Measurements from ENCODE around the gene SLC4A1.

The SLC4A1 gene

DNA sequence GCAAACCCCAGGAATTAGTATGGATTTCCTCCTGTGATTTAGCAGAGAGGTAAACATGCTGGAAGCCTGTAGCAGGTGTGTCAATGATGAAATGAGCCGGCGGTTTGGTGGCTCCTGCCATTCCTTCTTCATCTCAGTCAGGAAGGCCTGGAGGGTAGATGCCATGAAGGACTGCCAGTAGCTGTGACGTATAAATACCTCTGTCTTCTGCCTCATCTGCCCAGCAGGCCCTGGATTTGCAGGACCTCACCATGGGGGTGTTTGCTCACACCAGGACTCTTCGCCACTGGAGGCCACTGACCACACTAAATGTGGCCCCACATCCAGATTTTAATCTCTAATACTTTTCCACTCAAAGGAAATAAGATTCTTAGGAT lies 16.1 kb upstream of the SLC4A1 start:
- TF ChIP-seq, protein P1, sequence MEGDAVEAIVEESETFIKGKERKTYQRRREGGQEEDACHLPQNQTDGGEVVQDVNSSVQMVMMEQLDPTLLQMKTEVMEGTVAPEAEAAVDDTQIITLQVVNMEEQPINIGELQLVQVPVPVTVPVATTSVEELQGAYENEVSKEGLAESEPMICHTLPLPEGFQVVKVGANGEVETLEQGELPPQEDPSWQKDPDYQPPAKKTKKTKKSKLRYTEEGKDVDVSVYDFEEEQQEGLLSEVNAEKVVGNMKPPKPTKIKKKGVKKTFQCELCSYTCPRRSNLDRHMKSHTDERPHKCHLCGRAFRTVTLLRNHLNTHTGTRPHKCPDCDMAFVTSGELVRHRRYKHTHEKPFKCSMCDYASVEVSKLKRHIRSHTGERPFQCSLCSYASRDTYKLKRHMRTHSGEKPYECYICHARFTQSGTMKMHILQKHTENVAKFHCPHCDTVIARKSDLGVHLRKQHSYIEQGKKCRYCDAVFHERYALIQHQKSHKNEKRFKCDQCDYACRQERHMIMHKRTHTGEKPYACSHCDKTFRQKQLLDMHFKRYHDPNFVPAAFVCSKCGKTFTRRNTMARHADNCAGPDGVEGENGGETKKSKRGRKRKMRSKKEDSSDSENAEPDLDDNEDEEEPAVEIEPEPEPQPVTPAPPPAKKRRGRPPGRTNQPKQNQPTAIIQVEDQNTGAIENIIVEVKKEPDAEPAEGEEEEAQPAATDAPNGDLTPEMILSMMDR (IDR thresholded peaks at IDR 0.05) = no peak
- no peak for DNase-seq (ENCODE audit: low spot score)
- no peak overlapping the region for H3K4me3 ChIP-seq
- no peak overlapping the region for H3K27ac ChIP-seq

DNA sequence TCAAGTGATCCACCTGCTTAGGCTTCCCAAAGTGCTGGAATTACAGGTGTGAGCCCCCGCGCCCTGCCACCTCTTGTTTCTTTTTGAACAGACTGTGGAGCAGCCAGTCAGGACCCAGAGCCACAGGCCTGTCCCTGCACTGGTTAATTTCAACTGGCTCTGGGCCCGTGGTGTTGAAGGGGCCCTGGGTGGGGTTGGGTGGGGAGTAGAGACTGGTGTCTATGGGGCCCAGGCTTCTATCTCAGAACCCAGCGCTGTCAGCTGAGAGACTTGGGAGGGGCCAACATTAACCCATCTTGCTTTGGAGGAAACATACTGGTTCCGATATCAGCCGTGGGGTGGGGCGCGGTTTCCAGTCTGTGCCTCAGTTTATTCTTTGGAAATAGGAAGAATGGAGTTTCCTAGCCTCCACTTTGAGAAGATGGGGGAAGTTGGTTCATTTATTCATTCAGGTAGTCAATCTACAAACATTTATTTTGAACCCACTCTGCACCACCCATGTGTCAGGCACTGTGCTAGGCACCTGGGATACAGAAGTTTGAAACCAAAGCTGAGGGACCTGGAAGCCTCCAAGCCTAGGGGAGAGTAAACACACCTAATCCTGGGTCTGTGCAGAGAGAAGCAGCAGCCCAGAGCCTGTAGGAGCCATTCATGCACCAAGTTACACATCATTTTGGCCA lies 15.5 kb upstream of the SLC4A1 start:
- H3K4me3 ChIP-seq = no peak overlapping the region
- H3K27ac ChIP-seq = no peak overlapping the region
- no peak for DNase-seq (ENCODE audit: low spot score)
- TF ChIP-seq, protein P1 (IDR thresholded peaks at IDR 0.05) = no peak

DNA sequence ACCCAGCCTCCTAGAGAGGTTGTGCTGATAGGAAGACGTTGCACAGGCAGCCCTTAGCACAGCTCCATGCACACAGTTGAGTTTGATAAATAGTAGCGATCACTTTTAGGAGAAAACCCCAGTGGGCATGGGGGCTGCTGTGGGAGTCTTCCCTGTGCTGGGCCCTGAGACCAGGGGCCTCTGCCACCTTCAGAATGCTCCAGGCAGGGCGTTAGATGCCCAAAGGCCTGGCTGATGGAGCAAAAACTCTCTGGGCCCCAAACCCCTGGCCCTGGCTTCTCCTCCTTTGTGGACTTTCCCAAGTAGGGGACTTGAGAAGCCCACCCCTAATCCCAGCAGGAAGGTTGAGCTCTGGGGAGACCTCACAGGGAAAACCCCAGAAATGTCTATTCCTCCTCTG lies 14.3 kb upstream of the SLC4A1 start:
- no peak overlapping the region for H3K27ac ChIP-seq
- TF ChIP-seq, protein P1 (IDR thresholded peaks at IDR 0.05) = no peak
- no peak overlapping the region for H3K4me3 ChIP-seq
- no peak for DNase-seq (ENCODE audit: low spot score)

DNA sequence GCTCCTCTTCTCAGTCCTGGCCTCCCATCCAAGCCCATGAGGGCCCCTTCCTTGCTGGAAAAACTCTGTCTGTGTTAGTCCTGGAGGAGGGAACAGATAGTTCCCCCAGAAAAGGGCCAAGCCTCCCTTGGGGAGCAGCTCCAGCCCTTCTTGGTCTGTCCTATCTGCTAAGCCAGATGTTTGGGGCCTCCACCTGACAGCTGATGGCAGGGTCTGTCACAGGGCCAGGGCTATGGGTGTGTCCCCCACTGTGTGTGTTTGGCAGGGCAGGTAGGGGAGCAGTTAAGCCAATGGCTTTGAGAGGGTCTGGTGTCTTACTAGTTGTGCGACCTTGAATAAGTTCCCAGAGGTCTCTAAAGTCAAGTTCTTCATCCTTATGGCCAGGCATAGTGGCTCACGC lies 13.6 kb upstream of the SLC4A1 start:
- H3K27ac ChIP-seq = no peak overlapping the region
- TF ChIP-seq, protein P1 (IDR thresholded peaks at IDR 0.05) = no peak
- no peak for DNase-seq (ENCODE audit: low spot score)
- no peak overlapping the region for H3K4me3 ChIP-seq

GRCh38 chr17:44280392-44280937 lies 12.5 kb upstream of the SLC4A1 start:
- TF ChIP-seq, protein P1 (IDR thresholded peaks at IDR 0.05) = no peak
- DNase-seq (ENCODE audit: low spot score) = no peak
- Histone ChIP-seq H3K4me3 (no peak overlapping the region), H3K27ac (peak overlapping the region in 1 of 2 donors; percentile 76)

GRCh38 chr17:44279666-44280391 lies 11.9 kb upstream of the SLC4A1 start:
- Histone ChIP-seq H3K27ac (peak overlapping the region in 1 of 2 donors; percentile 76), H3K4me3 (peak overlapping the region; percentile 28)
- TF ChIP-seq, protein P1 (IDR thresholded peaks at IDR 0.05) = no peak
- DNase-seq (ENCODE audit: low spot score) = peak; percentile 79

GRCh38 chr17:44279346-44279665 lies 11.4 kb upstream of the SLC4A1 start:
- Histone ChIP-seq H3K27ac (no peak overlapping the region), H3K4me3 (no peak overlapping the region)
- no peak for DNase-seq (ENCODE audit: low spot score)
- TF ChIP-seq, protein P1 (IDR thresholded peaks at IDR 0.05) = no peak
